ENCODE measurements around the gene PTP4A1. TPM values are rescaled to one million over a fixed set of nuclear protein-coding genes. Genes with fewer than 3 reads are reported as not detected.
A peak's percentile ranks its signal among the peaks of the same experiment; 100 is the strongest.
"Not testable (repeated sequence)": the region's sequence is repeated elsewhere in the genome, so short reads cannot be mapped to it uniquely, and the experiment has no call there.

PTP4A1 gene
- total RNA-seq, result 75.7 to 108 TPM (median 99.2 TPM) in 3 replicates
- long read RNA-seq, partial matches to known transcripts, result 0 of 1 reads
- long read RNA-seq, other reads (novel, unspliced or antisense), result 0 of 1 reads

DNA sequence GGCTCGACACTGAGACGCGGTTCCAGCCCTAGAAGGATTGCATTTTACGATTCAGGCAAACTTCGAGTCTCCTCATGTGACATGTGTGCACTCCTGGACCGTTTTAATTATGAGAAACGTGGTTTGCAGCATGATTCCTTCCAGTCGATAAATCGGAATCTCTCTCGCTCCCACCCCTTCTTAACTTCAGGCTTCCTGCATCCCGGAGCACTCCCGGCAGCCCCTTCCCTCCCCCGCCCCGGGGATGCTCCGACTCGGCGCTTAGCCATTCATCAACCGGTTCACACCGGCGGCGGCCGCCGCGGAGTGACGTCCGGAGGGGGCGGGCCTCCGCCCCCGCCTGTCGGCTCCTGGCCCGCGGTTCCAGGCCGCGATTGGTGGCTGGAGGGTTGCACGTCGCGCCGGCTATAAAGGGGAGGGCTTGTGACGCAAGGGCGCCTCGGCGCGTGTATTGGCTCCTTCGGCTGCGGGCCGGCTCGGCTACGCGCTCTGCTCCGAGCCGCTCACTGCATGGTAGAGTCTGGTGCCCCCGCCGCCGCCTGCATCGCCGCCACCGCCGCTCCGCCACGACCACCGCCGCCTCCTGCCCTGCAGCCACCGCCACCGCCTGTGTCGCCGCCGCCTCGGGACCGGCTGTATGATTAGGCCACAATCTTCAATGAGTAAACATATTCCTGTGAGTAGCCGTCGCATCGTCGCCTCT lies at the start of gene PTP4A1, which contains the start of gene LOC128125822:
Gene PTP4A1, plus strand, starts transcription at position 437 of the 703 bp plus-strand sequence. CDS start 4,401 bp downstream, outside the sequence.
Gene LOC128125822, plus strand, starts transcription at position 437 of the 703 bp plus-strand sequence.
- TF ChIP-seq, protein P1, sequence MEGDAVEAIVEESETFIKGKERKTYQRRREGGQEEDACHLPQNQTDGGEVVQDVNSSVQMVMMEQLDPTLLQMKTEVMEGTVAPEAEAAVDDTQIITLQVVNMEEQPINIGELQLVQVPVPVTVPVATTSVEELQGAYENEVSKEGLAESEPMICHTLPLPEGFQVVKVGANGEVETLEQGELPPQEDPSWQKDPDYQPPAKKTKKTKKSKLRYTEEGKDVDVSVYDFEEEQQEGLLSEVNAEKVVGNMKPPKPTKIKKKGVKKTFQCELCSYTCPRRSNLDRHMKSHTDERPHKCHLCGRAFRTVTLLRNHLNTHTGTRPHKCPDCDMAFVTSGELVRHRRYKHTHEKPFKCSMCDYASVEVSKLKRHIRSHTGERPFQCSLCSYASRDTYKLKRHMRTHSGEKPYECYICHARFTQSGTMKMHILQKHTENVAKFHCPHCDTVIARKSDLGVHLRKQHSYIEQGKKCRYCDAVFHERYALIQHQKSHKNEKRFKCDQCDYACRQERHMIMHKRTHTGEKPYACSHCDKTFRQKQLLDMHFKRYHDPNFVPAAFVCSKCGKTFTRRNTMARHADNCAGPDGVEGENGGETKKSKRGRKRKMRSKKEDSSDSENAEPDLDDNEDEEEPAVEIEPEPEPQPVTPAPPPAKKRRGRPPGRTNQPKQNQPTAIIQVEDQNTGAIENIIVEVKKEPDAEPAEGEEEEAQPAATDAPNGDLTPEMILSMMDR (IDR thresholded peaks at IDR 0.05), result no peak
- H3K27me3 Mint-ChIP-seq (ENCODE audit: low read depth), result no peaks in the 10 kb centered on the region

DNA sequence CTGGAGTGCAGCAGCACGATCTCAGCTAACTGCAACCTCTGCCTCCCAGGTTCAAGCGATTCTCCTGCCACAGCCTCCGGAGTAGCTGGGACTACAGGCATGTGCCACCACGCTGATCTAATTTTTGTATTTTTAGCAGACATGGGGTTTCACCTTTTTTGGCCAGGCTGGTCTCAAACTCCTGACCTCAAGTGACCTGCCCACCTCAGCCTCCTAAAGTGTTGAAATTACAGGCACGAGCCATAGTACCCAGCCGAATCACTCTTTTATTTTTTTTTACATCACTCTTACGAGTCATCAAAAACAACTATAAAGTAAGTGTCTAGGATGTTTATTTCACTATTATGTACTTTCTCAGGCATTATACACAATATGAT lies 49.4 kb upstream of the PTP4A1 start:
- H3K4me1 Mint-ChIP-seq (ENCODE audit: low read depth), result peaks cover 11% of the 10 kb centered on the region
- not testable (repeated sequence) for H3K27me3 Mint-ChIP-seq (ENCODE audit: low read depth); H3K36me3 Mint-ChIP-seq (ENCODE audit: low read depth); DNase-seq (ENCODE audit: low spot score); H3K27ac Mint-ChIP-seq (ENCODE audit: unreplicated experiment); H3K9me3 Mint-ChIP-seq (ENCODE audit: low read depth); H3K4me3 Mint-ChIP-seq (ENCODE audit: unreplicated experiment)

More for the DNA sequence above, at the start of gene PTP4A1, which contains the start of gene LOC128125822:
- H3K4me3 Mint-ChIP-seq (ENCODE audit: unreplicated experiment), result peak within 1 kb of the TSS; percentile 94
- H3K27ac Mint-ChIP-seq (ENCODE audit: unreplicated experiment), result peak within 1 kb of the TSS; percentile 97
- peak; percentile 99 for DNase-seq (ENCODE audit: low spot score)
- peaks cover 8% of the 10 kb centered on the region for H3K36me3 Mint-ChIP-seq (ENCODE audit: low read depth)
- H3K9me3 Mint-ChIP-seq (ENCODE audit: low read depth), result peaks cover 6% of the 10 kb centered on the region
- H3K4me1 Mint-ChIP-seq (ENCODE audit: low read depth), result peaks cover 39% of the 10 kb centered on the region

DNA sequence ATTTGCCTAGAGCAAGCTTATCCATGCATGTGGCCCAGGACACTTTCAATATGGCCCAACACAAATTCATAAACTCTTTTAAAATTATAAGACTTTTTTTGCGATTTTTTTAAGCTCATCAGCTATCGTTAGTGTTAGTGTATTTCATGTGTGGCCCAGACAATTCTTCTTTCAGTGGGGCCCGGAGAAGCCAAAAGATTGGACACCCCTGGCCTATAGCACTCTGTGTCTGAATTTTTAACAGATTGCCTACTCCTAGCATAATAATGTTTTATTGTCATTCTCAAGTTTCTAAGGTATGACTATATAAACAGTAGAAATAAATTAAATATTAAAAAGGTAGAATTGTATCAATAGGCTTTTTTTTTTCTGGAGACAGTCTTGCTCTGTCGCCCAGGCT lies 48.6 kb upstream of the PTP4A1 start:
- TF ChIP-seq, protein P1 (IDR thresholded peaks at IDR 0.05), result no peak
- no peak overlapping the region for H3K27ac Mint-ChIP-seq (ENCODE audit: unreplicated experiment)
- no peaks in the 10 kb centered on the region for H3K27me3 Mint-ChIP-seq (ENCODE audit: low read depth)
- no peak overlapping the region for H3K4me3 Mint-ChIP-seq (ENCODE audit: unreplicated experiment)
- no peaks in the 10 kb centered on the region for H3K36me3 Mint-ChIP-seq (ENCODE audit: low read depth)
- H3K4me1 Mint-ChIP-seq (ENCODE audit: low read depth), result peaks cover 17% of the 10 kb centered on the region
- H3K9me3 Mint-ChIP-seq (ENCODE audit: low read depth), result no peaks in the 10 kb centered on the region
- no peak for DNase-seq (ENCODE audit: low spot score)

DNA sequence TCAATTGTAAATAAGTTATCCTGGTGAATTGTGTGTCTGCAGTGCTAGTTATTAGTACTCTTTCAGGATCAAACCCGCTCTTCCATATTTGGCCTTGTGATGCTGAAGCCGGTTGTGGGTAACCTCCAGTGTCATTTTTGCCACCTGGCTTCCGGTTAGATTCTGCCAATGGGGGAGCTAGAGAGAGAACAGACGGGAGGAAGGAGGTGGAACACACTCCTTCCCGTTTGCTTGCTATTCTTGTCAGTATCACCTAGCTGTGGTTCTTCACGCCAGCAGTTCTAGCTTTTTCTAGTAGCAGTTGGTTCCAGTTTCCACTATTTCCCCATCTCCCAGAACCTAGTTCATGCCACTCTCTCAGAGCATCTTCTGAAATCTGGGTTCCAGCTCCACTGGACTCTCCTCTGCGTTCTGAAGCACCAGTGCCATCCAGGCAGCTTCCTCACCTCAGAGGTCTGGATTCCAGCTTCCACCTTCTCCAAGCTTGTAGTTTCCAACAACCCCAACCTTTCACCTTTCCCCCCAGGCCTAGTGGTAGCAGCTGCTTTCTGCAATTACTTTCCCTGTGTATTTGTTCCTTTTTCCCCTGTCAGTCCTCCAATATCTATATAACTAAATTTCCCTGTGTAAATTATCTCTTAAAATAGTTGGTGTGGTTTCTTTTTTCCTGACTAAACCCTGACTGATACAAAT lies 46.9 kb upstream of the PTP4A1 start:
- DNase-seq (ENCODE audit: low spot score), result no peak
- H3K36me3 Mint-ChIP-seq (ENCODE audit: low read depth), result no peaks in the 10 kb centered on the region

DNA sequence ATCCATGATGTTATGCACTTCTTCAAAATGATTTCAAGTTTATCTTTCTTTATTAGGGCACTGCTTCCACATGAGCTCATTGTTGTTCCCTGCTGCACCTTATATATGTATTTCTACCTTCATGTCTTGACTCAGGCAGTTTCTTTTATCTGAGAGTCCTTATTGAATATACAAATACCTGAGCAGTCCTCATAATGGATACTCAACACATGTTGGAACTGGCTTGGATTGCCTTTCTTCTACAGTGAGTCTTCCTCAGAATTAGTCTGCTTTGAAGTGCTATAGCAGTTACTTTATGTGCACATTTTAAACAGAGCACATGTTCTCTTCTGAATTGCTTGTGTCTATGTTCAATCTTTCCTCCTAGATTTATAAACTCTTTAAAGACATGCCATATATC lies 45.3 kb upstream of the PTP4A1 start:
- H3K36me3 Mint-ChIP-seq (ENCODE audit: low read depth), result no peaks in the 10 kb centered on the region

More for the DNA sequence above, 46.9 kb upstream of the PTP4A1 start:
- Mint-ChIP-seq H3K4me1 (ENCODE audit: low read depth) (peaks cover 20% of the 10 kb centered on the region), H3K27ac (ENCODE audit: unreplicated experiment) (no peak overlapping the region), H3K9me3 (ENCODE audit: low read depth) (no peaks in the 10 kb centered on the region), H3K27me3 (ENCODE audit: low read depth) (no peaks in the 10 kb centered on the region), H3K4me3 (ENCODE audit: unreplicated experiment) (no peak overlapping the region)
- TF ChIP-seq, protein P1 (IDR thresholded peaks at IDR 0.05), result no peak

More for the DNA sequence above, 45.3 kb upstream of the PTP4A1 start:
- TF ChIP-seq, protein P1 (IDR thresholded peaks at IDR 0.05), result no peak
- DNase-seq (ENCODE audit: low spot score), result no peak
- Mint-ChIP-seq H3K27me3 (ENCODE audit: low read depth) (no peaks in the 10 kb centered on the region), H3K9me3 (ENCODE audit: low read depth) (no peaks in the 10 kb centered on the region), H3K4me1 (ENCODE audit: low read depth) (peaks cover 20% of the 10 kb centered on the region), H3K4me3 (ENCODE audit: unreplicated experiment) (no peak overlapping the region), H3K27ac (ENCODE audit: unreplicated experiment) (peak overlapping the region; percentile 82)
